ENCODE measurements around the gene KCNK1.

DNA sequence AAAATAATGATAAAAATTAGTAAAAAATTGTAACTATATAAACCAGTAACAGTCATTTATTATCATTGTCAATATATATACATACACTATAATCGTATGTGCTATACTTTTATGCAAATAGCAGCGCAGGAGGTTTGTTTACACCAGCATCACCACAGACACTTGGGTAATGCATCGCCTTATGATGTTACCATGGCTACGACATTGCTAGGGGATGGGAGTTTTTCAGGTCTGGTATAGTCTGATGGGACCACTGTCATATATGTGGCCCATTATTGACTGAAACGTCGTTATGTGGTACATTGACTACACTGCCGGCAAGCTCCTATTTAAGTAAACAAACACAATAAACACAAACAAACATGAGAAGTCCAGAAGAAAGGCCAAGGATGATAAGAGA, 45.6 kb downstream of the KCNK1 start:
- TF ChIP-seq EZH2phosphoT487 (IDR thresholded peaks at IDR 0.05; ENCODE audit: low read length) (no peak), CTCF (IDR thresholded peaks at IDR 0.05; ENCODE audit: low read length) (no peak), EZH2 (optimal IDR thresholded peaks at IDR 0.05; ENCODE audit: low read depth, low read length) (no peak)

Measured in MM.1S (cell line).